ENCODE measurements around the gene SCIN.

Gene SCIN

GRCh38 chr7:12569673-12570072 is 847 bp upstream of the SCIN start:
- DNase-seq = peak; percentile 11

GRCh38 chr7:12570168-12570533 is 369 bp upstream of the SCIN start:
- DNase-seq = peak; percentile 78

- no peak for DNase-seq
Observed at GRCh38 chr7:12571691-12572090, 1.2 kb downstream of the SCIN start.

GRCh38 chr7:12572941-12573575 is 2.5 kb downstream of the SCIN start:
- no peak for DNase-seq

- peak; percentile 85 for DNase-seq
Observed at GRCh38 chr7:12573885-12574284, 3.4 kb downstream of the SCIN start.

GRCh38 chr7:12578930-12579640 is 8.6 kb downstream of the SCIN start:
- no peak for DNase-seq

- no peak for DNase-seq
Observed at GRCh38 chr7:12581897-12582296, 11.4 kb downstream of the SCIN start.

GRCh38 chr7:12582362-12582761 is 11.8 kb downstream of the SCIN start:
- DNase-seq = no peak

GRCh38 chr7:12583176-12583575 is 12.7 kb downstream of the SCIN start:
- no peak for DNase-seq

GRCh38 chr7:12583922-12584321 is 13.4 kb downstream of the SCIN start:
- no peak for DNase-seq

- no peak for DNase-seq
Observed at GRCh38 chr7:12584930-12585329, 14.4 kb downstream of the SCIN start.

- DNase-seq = no peak
Observed at GRCh38 chr7:12586271-12586670, 15.8 kb downstream of the SCIN start.

GRCh38 chr7:12588259-12588904 is 17.9 kb downstream of the SCIN start:
- no peak for DNase-seq

GRCh38 chr7:12590559-12590958 is 20.0 kb downstream of the SCIN start:
- no peak for DNase-seq

GRCh38 chr7:12594122-12594897 is 23.8 kb downstream of the SCIN start:
- no peak for DNase-seq

- no peak for DNase-seq
Observed at GRCh38 chr7:12595148-12595547, 24.6 kb downstream of the SCIN start.

- DNase-seq = no peak
Observed at GRCh38 chr7:12596225-12596790, 25.8 kb downstream of the SCIN start.

- DNase-seq = no peak
Observed at GRCh38 chr7:12601302-12601869, 30.9 kb downstream of the SCIN start.

GRCh38 chr7:12607134-12607533 is 36.6 kb downstream of the SCIN start:
- DNase-seq = no peak

- no peak for DNase-seq
Observed at GRCh38 chr7:12609561-12609960, 39.0 kb downstream of the SCIN start.

- DNase-seq = no peak
Observed at GRCh38 chr7:12610899-12611298, 40.4 kb downstream of the SCIN start.

GRCh38 chr7:12612622-12613021 is 42.1 kb downstream of the SCIN start:
- no peak for DNase-seq
